GM08714 (cell line): ENCODE data around the gene PPP6C.
"Not testable (repeated sequence)": the region's sequence is repeated elsewhere in the genome, so short reads cannot be mapped to it uniquely, and the experiment has no call there.

ENCODE experiments used
- H3K4me3 ChIP-seq: fragments of 200-500 bp; sonication (Bioruptor generic); 2 replicates; pipeline ENCODE4 v1.5.1; 2014; ENCODE audit warnings: mild to moderate bottlenecking, low read length, inconsistent platforms
- ZNF274 ChIP-seq: IDR thresholded peaks from 2 replicates; pipeline ENCODE4 v1.6.1; 2012; ENCODE audit warnings: mild to moderate bottlenecking, low read depth, low read length

The PPP6C gene

DNA sequence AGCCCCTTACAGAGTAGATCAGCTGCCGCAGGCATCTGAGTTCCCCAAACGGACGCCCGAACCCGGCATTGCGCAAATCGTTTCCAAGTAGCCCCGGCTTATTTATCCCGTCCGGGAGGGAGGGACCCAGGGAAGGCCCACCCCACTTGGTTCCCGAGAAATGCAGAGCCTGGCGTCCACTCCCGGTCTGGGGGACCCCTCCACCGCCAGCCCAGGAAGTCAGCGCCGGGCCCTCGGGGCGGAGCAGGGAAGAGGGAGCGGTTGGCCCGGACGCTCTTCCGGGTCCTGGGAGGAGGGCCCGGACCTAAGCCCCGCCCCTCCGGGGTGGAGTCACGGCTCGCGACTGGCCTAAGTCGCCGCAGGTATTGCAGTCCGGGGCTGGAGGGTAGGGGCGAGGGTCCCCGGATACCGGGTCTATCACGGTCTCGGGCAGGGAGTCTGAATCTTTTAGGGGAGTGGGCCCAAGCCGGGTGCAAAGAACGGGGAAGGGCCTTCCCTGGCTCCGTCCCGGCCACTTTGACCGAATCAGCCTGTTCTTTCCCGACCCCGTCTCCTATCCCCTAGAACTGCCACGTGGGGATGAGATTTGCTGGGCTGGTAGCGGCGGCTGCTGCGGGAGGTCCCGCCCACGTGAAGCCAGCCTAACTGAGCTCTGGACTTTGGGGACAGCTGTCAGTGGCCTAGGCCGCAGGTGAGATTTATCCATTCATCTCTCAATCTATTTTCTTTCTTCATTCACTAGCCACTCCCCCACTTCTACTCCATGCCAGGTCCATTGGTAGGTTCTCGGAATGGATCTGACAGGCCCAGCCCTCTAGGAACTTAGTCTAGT is 10.8 kb upstream of the PPP6C start, which contains the start of gene RABEPK:
RABEPK (plus strand) TSS at position 327 of the 832 bp plus-strand sequence. CDS start 2,472 bp downstream, outside the sequence.
- no peak for TF ChIP-seq ZNF274
- H3K4me3 ChIP-seq, result peak within 1 kb of the TSS; percentile 89

DNA sequence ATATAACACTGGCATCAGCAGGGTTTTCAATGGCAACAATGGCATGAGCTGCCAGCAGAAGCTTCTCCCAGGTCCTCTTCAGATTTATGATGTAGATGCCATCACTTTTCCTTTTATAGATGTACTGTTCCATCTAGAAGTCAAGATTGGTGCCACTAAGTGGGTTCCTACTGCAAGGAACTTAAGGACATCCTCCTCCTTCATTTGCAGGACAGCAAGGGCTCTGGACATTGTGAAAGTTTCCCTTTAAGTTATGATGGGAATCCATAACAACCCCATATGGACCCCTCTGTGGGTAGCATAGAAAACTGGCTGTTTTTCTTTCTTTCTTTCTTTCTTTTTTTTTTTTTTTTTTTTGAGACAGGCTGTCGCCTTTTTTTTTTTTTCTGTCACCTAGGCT is 6.0 kb upstream of the PPP6C start:
- H3K4me3 ChIP-seq, result not testable (repeated sequence)

DNA sequence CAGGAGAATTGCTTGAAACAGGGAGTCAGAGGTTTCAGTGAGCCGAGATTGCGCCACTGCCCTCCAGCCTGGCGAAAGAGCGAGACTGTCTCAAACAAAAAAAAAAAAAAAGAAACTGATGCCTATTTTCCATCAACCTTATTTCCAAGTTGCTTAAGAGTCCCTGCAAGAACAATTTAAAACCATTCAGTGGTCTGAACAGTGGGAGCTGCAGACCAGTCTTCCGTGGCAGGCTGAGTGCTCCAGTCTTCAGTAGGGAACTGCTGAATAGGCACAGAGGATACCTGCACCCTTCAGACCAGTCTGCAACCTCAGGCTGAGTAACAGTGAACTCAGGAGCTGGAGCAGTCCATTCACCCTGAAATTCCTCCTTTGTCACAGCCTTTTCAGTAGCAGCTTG is 4.9 kb upstream of the PPP6C start:
- not testable (repeated sequence) for H3K4me3 ChIP-seq

DNA sequence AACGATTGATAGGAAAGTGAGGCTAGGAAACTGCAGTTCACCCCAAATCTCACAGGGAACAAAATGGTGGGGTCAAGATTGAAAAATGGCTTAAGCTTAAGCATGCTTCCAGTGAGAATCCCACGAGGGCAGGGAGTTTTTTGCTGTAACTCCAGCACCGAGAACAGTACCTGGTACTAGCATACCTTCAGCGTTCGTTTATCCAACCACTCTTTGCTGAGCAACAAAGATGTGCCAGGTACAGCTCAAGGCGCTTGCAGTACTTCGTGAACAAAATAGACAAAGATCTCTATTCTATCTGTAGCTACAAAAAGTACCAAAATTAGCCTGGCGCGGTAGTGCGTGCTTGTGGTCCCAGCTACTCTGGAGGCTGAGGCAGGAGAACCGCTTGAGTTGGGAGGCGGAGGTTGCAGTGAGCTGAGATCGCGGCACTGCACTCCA is 778 bp upstream of the PPP6C start:
- peak overlapping the region; percentile 98 for H3K4me3 ChIP-seq
- TF ChIP-seq ZNF274, result no peak

DNA sequence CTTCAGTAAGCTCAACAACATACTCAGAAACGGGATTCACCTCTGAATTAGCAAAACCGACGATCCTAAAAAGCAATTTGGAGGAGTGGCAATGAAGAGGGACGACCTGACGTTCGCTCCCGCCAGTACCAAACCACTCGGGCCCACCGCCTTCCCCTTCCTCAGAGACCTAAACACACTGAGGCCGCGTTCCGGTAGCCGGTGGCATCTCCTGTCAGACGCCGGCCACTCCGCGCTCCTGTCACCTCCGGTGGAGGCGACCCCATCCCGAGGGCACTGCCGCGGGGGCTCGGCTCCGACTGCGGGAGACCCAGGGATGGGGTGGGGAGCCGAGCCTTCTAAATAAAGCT is 617 bp downstream of the PPP6C start:
- H3K4me3 ChIP-seq, result peak overlapping the region; percentile 94
- no peak for TF ChIP-seq ZNF274

DNA sequence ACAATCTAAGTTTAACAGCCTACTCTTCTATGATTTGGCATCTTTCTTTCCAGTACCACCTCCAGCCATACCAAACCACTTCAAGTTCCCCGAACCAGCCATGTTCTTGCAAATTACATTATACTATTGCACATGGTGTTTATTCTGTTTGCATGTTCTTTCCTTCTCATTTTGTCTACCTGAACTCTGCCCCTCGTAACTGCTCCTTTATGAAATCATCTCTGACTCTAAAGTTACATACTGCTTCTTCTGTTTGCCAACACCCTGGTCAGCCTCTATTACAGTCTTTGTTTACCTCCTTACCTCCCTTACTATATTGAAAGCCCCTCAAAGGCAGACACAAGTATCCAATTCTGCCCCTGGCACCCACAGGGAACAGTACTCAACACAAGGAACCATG is 6.0 kb downstream of the PPP6C start:
- no peak for TF ChIP-seq ZNF274
- no peak overlapping the region for H3K4me3 ChIP-seq

DNA sequence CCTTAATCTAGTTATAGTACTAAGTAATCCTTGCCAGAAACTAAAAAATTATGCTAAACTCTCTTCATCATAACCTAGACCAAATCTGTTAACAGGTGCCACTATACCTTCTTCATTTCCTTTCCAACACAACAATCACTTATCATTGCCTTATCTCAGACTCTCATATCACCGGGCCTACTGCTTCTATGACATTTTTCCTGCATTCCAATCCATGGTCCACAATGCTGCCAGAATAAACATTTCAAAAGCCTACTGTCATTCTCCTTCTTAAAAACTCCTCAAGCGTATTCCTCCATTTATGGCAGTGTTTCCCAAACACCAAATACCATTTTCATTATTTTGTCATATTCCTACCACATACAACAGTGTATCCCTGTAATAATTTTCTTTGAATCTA is 6.5 kb downstream of the PPP6C start:
- H3K4me3 ChIP-seq, result no peak overlapping the region
- no peak for TF ChIP-seq ZNF274

DNA sequence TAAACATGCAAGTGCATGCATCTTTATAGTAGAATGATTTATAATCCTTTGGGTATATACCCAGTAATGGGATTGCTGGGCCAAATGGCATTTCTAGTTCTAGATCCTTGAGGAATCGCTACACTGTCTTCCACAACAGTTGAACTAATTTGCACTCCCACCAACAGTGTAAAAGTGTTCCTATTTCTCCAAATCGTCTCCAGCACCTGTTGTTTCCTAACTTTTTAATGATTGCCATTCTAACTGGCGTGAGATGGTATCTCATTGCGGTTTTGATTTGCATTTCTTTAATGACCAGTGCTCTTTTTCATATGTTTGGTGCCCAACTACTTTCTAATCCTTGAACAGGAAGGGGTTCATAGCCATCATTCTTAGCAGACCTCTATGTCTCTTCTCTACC is 7.8 kb downstream of the PPP6C start:
- H3K4me3 ChIP-seq, result not testable (repeated sequence)

DNA sequence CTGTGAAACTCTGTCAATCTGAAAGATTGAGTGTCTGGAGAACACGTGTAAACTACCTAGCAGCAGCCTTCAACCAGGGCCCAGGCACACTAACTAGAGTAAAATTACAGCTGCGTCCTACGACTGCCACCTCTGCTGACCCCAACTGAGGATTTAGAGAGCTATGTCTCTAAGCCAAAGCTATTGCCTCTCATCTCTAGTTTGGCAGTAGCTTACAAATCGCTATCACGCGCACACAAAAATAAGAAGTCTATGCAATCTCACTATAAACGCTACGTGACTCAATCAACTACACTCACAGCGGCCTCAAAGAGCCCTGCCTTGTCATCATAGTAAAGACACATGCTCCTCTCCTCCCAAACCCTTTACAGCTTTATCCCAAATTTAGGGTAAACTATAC is 8.7 kb downstream of the PPP6C start:
- H3K4me3 ChIP-seq, result no peak overlapping the region
- TF ChIP-seq ZNF274, result no peak

DNA sequence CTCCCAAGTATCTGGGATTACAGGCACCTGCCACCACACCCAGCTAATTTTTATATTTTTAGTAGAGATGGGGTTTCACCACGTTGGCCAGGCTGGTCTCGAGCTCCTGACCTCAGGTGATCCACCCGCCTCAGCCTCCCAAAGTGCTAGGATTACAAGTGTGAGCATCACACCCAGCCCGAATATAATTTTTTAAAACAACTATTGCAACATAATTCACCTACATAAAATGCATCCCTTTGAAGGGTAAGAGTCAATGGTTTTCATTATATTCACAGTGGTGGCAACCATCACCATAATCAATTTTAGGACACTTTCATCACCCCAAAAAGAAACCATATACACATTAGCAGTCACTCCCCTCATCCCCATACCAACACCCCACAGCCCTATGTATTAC is 9.8 kb downstream of the PPP6C start:
- not testable (repeated sequence) for H3K4me3 ChIP-seq

DNA sequence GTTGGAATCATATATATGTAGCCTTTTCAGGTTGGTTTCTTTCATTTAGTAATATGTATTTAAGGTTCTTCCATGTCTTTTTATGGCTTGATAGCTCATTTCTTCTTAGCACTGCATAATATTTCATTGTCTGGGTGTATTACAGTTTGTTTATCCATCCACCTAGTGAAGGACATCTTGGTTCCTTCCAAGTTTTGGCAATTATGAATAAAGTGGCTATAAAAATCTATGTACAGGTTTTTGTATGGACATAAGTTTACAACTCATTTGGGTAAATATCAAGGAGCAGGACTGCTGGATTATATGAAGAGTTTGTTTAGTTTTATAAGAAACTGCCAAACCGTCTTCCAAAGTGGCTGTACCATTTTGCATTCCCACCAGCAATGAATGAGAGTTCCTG is 11.7 kb downstream of the PPP6C start:
- no peak overlapping the region for H3K4me3 ChIP-seq
- no peak for TF ChIP-seq ZNF274

DNA sequence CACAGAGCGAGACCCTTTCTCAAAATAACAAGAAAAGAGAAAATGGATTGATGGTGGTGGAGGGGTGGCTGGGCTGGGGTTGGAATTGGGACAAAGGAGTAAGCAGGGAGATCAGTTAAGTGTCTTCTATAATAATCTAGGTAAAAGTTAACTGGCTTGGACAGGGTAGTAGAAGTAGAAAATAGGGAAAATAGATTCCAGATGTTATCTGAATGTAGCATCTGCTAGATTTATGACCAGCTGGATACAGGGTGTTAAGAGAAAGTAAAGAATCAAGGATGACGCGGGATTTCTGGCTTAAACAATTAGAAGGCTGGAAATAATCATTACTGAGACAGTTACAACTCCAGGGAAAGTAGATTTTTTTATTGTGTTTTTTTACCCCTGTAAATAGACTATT is 13.0 kb downstream of the PPP6C start:
- no peak overlapping the region for H3K4me3 ChIP-seq
- no peak for TF ChIP-seq ZNF274

DNA sequence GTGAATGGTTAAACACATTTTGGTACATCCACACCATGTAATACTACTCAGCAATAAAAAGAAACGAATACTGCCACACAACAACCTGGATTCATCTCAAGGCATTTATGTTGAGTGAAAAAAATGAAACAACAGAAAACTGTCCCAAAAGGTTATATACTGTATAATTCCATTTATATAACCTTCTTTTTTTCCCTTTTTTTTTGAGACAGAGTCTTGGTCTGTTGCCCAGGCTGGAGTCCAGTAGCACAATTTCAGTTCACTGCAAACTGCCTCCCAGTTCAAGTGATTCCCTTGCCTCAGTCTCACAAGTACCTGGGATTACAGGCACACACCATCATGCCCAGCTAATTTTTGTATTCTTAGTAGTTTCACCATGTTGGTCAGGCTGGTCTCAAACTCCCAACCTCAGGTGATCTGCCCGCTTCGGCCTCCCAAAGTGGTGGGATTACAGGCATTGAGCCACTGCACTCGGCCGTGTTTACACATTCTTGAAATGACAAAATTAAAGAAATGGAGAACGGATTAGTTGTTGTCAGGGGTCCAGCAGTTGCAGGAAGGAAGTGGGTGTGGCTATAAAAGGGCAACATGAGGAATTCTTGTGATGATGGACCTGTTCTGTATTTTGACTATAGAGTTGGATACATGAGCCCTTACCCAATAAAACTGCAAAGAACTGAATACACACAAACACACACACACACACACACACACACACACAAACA is 17.4 kb downstream of the PPP6C start:
- no peak for TF ChIP-seq ZNF274

DNA sequence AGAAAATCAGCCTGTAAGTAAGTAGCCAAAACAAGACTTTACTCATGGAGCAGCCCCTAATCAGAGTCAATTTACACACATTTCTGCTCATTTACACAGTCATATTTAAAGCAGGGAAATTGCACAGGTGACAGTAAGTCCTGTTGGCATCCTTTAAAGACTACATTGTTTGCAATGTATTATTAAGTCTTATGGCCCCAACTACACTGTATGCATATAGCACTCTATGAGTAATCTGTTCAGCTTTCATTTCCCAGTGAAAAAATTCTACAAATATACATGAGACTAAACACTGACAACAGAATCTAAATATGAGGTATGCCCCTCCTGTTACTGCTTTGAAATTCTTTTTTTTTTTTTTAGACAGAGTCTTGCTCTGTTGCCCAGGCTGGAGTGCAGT is 19.7 kb downstream of the PPP6C start:
- no peak overlapping the region for H3K4me3 ChIP-seq
- no peak for TF ChIP-seq ZNF274

More for the DNA sequence above, 17.4 kb downstream of the PPP6C start:
- no peak overlapping the region for H3K4me3 ChIP-seq

DNA sequence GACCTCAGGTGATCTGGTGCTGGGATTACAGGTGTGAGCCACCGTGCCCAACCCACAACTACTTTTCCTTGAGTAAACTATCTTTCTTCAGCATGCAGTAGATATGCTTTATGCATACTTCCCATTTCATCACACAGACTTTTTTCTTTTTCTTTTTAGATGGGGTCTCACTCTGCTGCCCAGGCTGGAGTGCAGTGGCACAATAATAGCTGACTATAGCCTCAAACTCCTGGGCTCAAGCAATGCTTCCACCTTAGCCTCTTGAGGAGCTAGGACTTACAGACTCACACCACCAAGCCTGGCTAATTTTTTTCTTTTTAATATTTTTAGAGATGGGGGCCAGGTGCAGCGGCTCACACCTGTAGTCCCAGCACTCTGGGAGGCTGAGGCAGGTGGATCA is 22.8 kb downstream of the PPP6C start:
- no peak for TF ChIP-seq ZNF274
- H3K4me3 ChIP-seq, result no peak overlapping the region

DNA sequence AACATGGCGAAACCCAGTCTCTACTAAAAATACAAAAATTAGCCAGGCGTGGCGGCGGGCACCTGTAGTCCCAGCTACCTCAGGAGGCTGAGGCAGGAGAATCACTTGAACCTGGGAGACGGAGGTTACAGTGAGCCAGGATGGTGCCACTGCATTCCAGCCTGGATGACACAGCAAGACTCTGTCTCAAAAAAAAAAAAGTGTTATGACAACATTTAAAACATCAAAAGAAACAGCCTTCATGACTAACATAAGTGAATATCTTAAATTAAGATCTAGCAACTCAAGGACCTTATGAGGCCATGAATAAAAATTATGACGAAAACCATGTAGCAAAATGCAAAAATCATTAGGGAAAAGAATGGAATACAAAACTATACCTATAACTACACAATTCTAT is 26.7 kb downstream of the PPP6C start:
- not testable (repeated sequence) for H3K4me3 ChIP-seq
